ENCODE data around the gene TMEM165.

TMEM165 gene

GRCh38 chr4:55446578-55446922 is 50.8 kb downstream of the TMEM165 start:
- peaks cover 11% of the 10 kb centered on the region; the same call in 1 of the 2 replicates for H3K36me3 ChIP-seq (ENCODE audit: insufficient read depth, low read length)
- no peak for TF ChIP-seq EZH2phosphoT487 (IDR thresholded peaks at IDR 0.05; ENCODE audit: borderline replicate concordance)
- TF ChIP-seq, protein P1, sequence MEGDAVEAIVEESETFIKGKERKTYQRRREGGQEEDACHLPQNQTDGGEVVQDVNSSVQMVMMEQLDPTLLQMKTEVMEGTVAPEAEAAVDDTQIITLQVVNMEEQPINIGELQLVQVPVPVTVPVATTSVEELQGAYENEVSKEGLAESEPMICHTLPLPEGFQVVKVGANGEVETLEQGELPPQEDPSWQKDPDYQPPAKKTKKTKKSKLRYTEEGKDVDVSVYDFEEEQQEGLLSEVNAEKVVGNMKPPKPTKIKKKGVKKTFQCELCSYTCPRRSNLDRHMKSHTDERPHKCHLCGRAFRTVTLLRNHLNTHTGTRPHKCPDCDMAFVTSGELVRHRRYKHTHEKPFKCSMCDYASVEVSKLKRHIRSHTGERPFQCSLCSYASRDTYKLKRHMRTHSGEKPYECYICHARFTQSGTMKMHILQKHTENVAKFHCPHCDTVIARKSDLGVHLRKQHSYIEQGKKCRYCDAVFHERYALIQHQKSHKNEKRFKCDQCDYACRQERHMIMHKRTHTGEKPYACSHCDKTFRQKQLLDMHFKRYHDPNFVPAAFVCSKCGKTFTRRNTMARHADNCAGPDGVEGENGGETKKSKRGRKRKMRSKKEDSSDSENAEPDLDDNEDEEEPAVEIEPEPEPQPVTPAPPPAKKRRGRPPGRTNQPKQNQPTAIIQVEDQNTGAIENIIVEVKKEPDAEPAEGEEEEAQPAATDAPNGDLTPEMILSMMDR (conservative IDR thresholded peaks at IDR 0.05; ENCODE audit: low read length), result no peak
- no peak overlapping the region for H2AFZ ChIP-seq (ENCODE audit: low read length)
- no peaks in the 10 kb centered on the region for H3K9me3 ChIP-seq (ENCODE audit: insufficient read depth, low read depth, low read length)
- no peaks in the 10 kb centered on the region for H3K4me1 ChIP-seq (ENCODE audit: insufficient read depth, low read length, poor library complexity, severe bottlenecking)
- H3K9me2 ChIP-seq (replicated peaks; ENCODE audit: low read depth, low read length), result no peaks in the 10 kb centered on the region
- no peaks in the 10 kb centered on the region for H3K79me2 ChIP-seq (ENCODE audit: insufficient read depth, low read length)
- no peak overlapping the region for H3K9ac ChIP-seq (ENCODE audit: low read depth, low read length, poor library complexity, severe bottlenecking)
- no peaks in the 10 kb centered on the region for H3K27me3 ChIP-seq (ENCODE audit: insufficient read depth, low read length, poor library complexity, severe bottlenecking)
- no peaks in the 10 kb centered on the region for H3F3A ChIP-seq (ENCODE audit: low read depth)
- H3K4me3 ChIP-seq (ENCODE audit: low read length, poor library complexity, severe bottlenecking), result no peak overlapping the region
- H3K4me2 ChIP-seq (ENCODE audit: low read depth, low read length, poor library complexity, severe bottlenecking), result no peak overlapping the region
- H4K20me1 ChIP-seq (ENCODE audit: insufficient read depth, low read length, poor library complexity, severe bottlenecking), result no peaks in the 10 kb centered on the region

- no peak overlapping the region for H2AFZ ChIP-seq (ENCODE audit: low read length)
- no peaks in the 10 kb centered on the region for H4K20me1 ChIP-seq (ENCODE audit: insufficient read depth, low read length, poor library complexity, severe bottlenecking)
- H3K4me2 ChIP-seq (ENCODE audit: low read depth, low read length, poor library complexity, severe bottlenecking), result no peak overlapping the region
- H3K4me1 ChIP-seq (ENCODE audit: insufficient read depth, low read length, poor library complexity, severe bottlenecking), result no peaks in the 10 kb centered on the region
- no peaks in the 10 kb centered on the region for H3K79me2 ChIP-seq (ENCODE audit: insufficient read depth, low read length)
- H3K4me3 ChIP-seq (ENCODE audit: low read length, poor library complexity, severe bottlenecking), result no peak overlapping the region
- no peaks in the 10 kb centered on the region for H3K9me2 ChIP-seq (replicated peaks; ENCODE audit: low read depth, low read length)
- TF ChIP-seq, protein P1 (conservative IDR thresholded peaks at IDR 0.05; ENCODE audit: low read length), result no peak
- TF ChIP-seq EZH2phosphoT487 (IDR thresholded peaks at IDR 0.05; ENCODE audit: borderline replicate concordance), result no peak
- H3K36me3 ChIP-seq (ENCODE audit: insufficient read depth, low read length), result peaks cover 11% of the 10 kb centered on the region; the same call in 1 of the 2 replicates
- no peaks in the 10 kb centered on the region for H3F3A ChIP-seq (ENCODE audit: low read depth)
- no peaks in the 10 kb centered on the region for H3K9me3 ChIP-seq (ENCODE audit: insufficient read depth, low read depth, low read length)
- no peak overlapping the region for H3K9ac ChIP-seq (ENCODE audit: low read depth, low read length, poor library complexity, severe bottlenecking)
- no peaks in the 10 kb centered on the region for H3K27me3 ChIP-seq (ENCODE audit: insufficient read depth, low read length, poor library complexity, severe bottlenecking)
These were observed 51.5 kb downstream of the TMEM165 start for GRCh38 chr4:55447108-55447708.

- Histone ChIP-seq H3K9me2 (replicated peaks; ENCODE audit: low read depth, low read length) (no peaks in the 10 kb centered on the region), H3K4me3 (ENCODE audit: low read length, poor library complexity, severe bottlenecking) (no peak overlapping the region), H3K9ac (ENCODE audit: low read depth, low read length, poor library complexity, severe bottlenecking) (no peak overlapping the region), H3F3A (ENCODE audit: low read depth) (no peaks in the 10 kb centered on the region), H3K79me2 (ENCODE audit: insufficient read depth, low read length) (no peaks in the 10 kb centered on the region), H3K9me3 (ENCODE audit: insufficient read depth, low read depth, low read length) (no peaks in the 10 kb centered on the region), H3K27me3 (ENCODE audit: insufficient read depth, low read length, poor library complexity, severe bottlenecking) (no peaks in the 10 kb centered on the region), H3K4me1 (ENCODE audit: insufficient read depth, low read length, poor library complexity, severe bottlenecking) (no peaks in the 10 kb centered on the region), H4K20me1 (ENCODE audit: insufficient read depth, low read length, poor library complexity, severe bottlenecking) (no peaks in the 10 kb centered on the region), H2AFZ (ENCODE audit: low read length) (no peak overlapping the region), H3K4me2 (ENCODE audit: low read depth, low read length, poor library complexity, severe bottlenecking) (no peak overlapping the region), H3K36me3 (ENCODE audit: insufficient read depth, low read length) (peaks cover 11% of the 10 kb centered on the region; the same call in 1 of the 2 replicates)
- TF ChIP-seq EZH2phosphoT487 (IDR thresholded peaks at IDR 0.05; ENCODE audit: borderline replicate concordance), result no peak
- TF ChIP-seq, protein P1 (conservative IDR thresholded peaks at IDR 0.05; ENCODE audit: low read length), result no peak
These were observed 52.1 kb downstream of the TMEM165 start for GRCh38 chr4:55447831-55448230.
